NK-92 (cell line): ENCODE measurements around the gene ZNF684.
"Not testable (repeated sequence)": the region's sequence is repeated elsewhere in the genome, so short reads cannot be mapped to it uniquely, and the experiment has no call there.

Experiments used
- DNase-seq: peaks from one replicate; lab custom pipeline; 2025; ENCODE audit not compliant: unreplicated experiment; lab: John Stamatoyannopoulos, UW

ZNF684 gene

GRCh38 chr1:40567825-40568224 is 36.4 kb downstream of the ZNF684 start:
- DNase-seq, result no peak

GRCh38 chr1:40574805-40575204 is 43.4 kb downstream of the ZNF684 start:
- DNase-seq, result not testable (repeated sequence)

DNA sequence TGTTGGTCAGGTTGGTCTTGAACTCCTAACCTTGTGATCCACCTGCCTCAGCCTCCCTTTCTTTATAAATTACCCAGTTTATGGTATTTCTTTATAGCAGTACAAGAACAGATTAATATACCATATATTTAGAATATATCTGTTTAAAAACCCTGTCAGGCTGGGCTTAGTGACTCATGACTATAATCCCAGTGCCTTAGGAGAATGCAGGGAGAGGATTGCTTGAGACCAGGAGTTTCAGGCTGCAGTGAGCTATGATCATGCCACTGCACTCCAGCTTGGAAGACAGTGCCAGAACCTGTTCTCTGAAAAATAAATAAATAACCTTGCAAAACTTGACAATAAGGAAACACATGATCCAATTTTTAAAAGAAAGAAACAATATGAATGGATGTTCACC is 43.9 kb downstream of the ZNF684 start:
- DNase-seq, result no peak

DNA sequence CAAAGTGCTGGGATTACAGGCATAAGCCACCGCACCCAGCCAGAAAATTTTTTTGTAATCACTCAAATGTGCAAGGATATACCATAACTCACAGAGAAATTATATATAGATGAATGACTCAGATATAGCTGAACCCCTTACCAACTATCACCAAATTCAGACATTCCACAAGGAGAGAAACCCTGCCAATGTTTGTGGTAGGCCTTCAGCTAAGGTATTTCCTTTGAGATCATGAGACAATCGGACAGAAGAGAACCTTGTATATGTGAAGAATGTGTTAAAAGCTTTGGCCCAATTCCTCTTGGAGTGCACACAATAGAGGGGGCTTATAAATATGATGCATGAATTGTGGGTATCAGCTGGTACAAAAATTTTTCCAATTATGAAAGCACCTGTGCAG is 50.7 kb downstream of the ZNF684 start:
- no peak for DNase-seq

- DNase-seq, result no peak
Observed at GRCh38 chr1:40583980-40584379, 52.5 kb downstream of the ZNF684 start.

- DNase-seq, result no peak
Observed at GRCh38 chr1:40588586-40588985, 57.1 kb downstream of the ZNF684 start.

DNA sequence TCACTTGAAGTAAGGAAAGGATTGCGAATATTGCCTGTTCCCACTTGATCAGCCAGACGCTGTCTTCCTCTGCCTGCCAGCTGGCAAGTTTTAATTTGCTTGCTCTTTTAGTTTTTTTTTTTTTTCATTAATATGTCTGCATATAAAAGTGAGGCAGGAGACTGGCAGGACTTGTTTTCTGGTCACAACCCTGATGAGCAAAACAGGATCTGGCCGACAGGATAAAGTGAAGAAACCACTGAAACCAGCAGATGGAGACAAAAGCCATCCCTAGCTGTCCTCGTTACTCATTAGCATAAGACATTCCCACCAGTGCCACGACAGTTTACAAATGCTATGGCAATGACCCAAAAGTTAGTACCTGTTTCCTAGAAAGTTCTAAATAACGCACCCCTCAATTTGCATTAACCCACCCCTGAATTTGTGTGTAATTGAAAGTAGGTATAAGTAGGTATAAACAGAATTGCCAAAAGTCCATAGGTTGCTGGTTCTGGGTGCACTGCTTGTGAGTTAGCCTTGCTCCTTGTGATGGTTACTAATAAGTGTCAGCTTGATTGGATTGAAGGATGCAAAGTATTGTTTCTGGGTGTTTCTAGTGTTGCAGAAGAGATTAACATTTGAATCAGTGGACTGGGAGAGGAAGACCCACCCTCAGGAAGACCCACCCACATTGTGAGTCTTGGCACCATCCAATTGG is 60.8 kb downstream of the ZNF684 start:
- DNase-seq, result no peak

- no peak for DNase-seq
Observed at GRCh38 chr1:40593449-40594186, 62.2 kb downstream of the ZNF684 start.

- no peak for DNase-seq
Observed at GRCh38 chr1:40594187-40594531, 62.7 kb downstream of the ZNF684 start.

DNA sequence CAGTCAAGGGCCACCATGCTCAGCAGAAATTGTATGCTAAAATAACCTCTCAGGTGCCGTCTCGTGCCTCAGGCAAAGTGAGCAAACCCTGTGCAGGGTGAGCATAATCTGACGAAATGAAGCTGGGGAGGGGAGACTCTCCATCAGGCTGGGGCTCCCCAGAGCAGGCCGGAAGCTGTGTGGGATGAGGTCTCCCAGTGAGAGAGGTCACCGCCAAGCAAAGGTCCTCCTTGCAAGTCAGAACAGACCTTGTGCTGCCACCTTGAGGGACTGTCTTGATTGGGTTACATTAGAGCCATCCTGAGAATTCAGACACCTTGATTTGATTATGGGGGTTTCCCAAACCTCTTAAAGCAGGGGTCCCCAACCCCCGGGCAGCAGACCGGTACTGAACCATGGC is 64.2 kb downstream of the ZNF684 start:
- no peak for DNase-seq
